ENCODE results near the gene GLIS1.

DNA sequence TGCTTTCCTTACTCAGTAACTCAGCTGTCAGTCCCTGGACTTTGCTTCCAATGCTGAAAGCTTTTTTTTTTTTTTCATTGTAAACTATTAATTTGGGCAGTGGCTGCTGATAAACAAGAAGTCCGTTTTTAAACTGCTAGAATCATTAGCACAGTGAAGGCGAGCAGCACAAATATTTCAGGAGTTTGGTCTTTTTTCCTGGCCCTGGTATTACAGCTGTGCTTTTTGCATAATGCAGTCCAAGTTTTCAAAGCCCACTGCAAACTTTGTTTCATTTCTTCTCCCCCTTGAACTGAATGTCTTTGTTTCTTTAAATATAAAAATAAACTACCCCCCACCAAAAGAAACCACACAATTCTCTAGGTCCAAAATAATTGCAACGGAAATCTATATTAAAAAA is 6.6 kb downstream of the GLIS1 start:
- TF ChIP-seq, protein P1, sequence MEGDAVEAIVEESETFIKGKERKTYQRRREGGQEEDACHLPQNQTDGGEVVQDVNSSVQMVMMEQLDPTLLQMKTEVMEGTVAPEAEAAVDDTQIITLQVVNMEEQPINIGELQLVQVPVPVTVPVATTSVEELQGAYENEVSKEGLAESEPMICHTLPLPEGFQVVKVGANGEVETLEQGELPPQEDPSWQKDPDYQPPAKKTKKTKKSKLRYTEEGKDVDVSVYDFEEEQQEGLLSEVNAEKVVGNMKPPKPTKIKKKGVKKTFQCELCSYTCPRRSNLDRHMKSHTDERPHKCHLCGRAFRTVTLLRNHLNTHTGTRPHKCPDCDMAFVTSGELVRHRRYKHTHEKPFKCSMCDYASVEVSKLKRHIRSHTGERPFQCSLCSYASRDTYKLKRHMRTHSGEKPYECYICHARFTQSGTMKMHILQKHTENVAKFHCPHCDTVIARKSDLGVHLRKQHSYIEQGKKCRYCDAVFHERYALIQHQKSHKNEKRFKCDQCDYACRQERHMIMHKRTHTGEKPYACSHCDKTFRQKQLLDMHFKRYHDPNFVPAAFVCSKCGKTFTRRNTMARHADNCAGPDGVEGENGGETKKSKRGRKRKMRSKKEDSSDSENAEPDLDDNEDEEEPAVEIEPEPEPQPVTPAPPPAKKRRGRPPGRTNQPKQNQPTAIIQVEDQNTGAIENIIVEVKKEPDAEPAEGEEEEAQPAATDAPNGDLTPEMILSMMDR (IDR thresholded peaks at IDR 0.05), result no peak
- TF ChIP-seq POLR2A (IDR thresholded peaks at IDR 0.05), result no peak
- TF ChIP-seq EP300 (IDR thresholded peaks at IDR 0.05), result no peak

Data from ovary (tissue), 3 donors.